GM18907 (cell line): Measurements from ENCODE around the gene ZNF516.

Experiments used
- ATAC-seq: cut with Tn5 transposase; IDR thresholded peaks from one replicate; pipeline ENCODE4 v1.9.1; 2021; ENCODE audit warnings: mild to moderate bottlenecking, moderate library complexity; ENCODE audit not compliant: unreplicated experiment

ZNF516 gene

GRCh38 chr18:76368976-76369375 lies 126.1 kb downstream of the ZNF516 start:
- ATAC-seq, result no peak

DNA sequence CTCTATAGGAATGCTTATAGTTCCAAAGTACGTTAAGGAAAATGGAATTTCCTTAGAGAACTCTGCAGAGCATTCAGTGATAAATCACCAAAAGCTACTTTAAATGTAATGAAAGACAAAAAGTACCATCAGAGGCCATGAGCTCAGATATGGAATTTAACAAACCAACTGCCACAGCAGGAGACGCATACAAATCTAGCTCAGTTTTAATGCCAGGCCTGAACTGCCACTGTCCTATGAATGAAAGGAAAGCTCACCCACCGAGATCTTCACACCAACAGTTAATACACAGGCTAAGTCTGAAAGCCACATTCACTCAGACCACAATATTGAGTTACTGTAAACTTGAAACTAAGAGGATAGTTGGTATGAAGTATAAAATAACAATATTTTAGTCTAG lies 126.8 kb downstream of the ZNF516 start:
- no peak for ATAC-seq

DNA sequence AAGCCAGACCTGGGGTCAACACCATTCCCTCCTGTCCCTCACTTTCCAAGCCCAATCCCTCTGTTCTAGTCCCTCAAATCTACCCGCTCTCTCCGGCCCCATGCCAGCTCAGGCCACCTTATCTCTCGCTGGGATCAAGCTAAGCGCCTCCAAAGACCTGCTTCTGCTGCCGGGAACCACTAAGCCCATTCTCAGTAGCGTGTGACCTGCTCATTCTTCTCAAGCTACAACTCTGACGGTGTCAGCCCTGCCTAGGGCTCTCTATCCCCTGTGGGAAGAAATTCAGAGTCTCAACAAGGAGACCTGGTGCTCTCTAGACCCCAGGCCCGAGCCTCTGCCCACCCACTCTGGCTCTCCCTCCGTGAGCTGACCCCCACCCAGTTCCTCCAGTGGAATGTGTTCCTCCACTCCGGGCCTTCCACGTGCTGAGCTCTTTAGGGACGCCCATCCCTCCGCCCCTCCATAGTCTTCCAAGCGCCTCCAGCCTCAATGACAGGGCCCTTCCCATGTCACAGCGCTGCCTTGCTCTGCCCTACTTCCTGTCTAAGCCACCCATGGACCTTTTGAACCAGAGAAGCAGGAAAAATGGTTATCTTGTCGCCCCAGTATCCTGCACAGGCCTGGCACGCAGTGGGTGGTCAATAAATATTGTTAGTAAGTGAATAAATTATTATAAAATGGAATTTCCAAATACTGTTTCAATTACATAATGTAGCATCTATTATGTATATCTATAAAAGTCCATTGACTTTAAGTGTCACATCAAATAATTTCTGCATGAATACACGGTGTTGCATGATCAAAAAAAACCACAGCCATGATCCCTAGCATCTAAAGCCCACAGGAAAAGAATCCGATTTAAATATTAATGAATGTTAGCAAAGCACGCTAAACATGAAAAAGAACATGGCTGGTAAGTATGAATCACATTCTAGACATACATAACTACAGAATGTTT lies 127.6 kb downstream of the ZNF516 start:
- ATAC-seq, result no peak

DNA sequence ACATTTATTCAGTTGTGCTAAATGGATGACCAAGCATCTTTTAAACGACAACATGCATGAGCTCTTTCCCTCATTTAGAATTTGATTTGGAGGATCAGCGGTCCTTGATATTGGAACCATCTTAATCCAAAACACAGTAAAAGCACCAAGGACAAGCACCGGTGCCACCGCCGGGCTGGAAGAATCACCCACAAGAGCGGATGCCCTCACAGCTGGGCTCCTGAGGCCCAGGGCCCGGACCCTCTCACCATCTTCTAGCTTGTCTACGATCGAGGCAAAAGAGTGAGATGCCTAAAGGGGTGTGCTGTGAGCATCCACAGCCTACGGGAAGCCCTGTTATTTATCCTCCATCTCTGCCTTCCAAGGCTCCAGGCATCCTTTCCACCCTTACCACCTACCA lies 129.5 kb downstream of the ZNF516 start:
- no peak for ATAC-seq

- ATAC-seq, result peak; percentile 87
Observed at GRCh38 chr18:76364282-76365259, 130.5 kb downstream of the ZNF516 start.

DNA sequence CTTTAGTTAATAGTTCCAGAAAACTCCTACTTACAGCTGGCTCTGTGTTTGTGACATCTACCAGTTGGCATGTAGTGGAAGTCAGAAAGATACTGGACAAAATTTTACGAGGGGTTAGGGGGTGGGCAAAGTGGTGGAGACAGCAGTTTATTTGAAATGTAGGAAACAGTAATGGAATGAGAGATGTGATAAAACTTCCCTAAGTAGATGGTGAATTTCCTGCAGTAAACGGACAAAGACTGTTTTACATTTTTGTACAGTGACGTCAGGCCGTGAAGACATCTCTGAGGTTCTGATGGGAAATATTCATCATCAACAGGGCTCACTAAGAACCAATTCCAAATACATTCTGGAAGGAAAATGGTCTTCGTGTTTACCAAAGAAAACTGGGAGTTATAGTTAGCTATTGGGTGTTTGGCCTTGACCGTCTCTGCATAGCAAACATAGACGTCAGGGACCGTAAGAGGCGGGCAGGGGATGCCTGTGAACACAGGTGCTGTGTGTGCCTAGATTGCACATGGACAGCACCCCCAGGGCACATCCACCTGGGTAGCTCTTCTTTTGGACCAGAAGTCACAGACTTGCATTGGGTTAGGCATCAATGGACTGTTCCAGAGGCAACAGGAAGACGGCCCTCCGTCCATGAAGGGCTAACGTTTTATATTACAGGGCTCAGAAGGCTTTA lies 131.5 kb downstream of the ZNF516 start:
- no peak for ATAC-seq

DNA sequence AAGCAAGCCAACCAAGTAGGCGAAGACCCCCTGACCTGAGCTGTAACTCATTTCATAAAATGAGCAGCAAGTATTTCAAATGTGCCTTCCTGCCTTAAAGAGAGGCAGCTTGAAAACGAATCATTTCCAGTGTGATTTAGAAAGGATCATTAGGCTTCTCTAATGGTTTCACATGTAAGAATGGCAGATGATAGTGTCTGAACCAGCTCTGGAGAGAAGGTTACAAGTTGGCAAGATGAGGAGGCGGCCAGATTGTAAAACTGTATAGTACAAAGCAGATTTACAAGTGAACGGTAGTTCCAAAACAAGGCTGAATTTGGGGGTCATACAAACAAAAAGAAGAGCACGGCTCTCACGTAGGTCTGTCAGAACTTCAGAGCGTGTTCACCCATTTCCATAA lies 132.4 kb downstream of the ZNF516 start:
- no peak for ATAC-seq

- ATAC-seq, result no peak
Observed at GRCh38 chr18:76361219-76361618, 133.8 kb downstream of the ZNF516 start.

GRCh38 chr18:76359909-76360308 lies 135.1 kb downstream of the ZNF516 start:
- ATAC-seq, result no peak

- no peak for ATAC-seq
Observed at GRCh38 chr18:76358774-76359173, 136.3 kb downstream of the ZNF516 start.

DNA sequence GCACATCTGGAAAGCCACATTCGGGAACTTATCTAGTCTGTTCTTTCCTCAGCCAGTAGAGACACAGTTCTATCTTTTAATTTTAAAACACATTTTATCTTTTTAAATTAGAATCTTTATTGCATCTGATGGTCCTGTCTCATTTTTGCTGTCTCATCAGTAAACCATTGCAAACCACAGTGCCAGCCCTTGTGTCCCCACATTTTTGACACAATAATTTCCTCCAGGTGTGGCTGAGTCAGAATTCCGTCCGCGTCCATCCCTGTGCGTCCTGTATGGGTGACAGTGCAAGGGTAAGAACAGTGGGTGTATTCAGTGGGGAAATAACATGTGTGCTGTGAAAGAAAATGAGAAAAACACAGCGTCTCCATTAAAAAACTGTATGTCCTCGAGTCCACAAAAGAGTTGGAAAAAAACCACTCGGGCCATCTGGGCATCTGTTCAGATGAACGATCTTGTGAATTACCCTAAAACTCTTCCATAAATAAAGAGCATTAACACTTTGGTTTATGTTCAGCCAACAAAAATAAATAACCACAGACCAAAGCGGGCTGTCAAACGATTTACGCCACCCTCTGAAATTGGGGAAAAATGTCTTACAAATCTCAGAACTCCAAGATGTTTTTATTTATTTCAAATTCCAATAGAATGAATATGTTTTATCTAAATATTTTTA lies 137.3 kb downstream of the ZNF516 start:
- no peak for ATAC-seq

- no peak for ATAC-seq
Observed at GRCh38 chr18:76357174-76357573, 137.9 kb downstream of the ZNF516 start.

- no peak for ATAC-seq
Observed at GRCh38 chr18:76356666-76357065, 138.4 kb downstream of the ZNF516 start.

DNA sequence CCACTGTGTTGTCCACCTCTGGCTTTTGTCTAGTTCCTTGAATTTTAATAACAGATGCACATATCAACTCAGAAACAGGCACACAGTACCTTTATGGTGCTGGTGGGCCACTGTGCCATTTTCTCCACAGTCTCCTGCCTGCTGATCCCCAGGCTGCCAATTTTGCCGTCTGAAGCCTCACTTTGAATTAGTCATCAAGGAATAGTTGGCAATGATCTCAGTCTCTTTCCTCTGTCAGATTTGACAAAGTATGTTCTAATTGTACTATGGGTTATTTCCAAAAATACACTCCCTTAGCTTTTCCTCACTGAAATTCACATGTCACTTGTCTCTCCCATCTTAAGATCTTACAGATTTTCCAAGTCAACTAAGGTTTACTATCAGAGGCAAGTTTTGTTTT lies 140.7 kb downstream of the ZNF516 start:
- no peak for ATAC-seq

DNA sequence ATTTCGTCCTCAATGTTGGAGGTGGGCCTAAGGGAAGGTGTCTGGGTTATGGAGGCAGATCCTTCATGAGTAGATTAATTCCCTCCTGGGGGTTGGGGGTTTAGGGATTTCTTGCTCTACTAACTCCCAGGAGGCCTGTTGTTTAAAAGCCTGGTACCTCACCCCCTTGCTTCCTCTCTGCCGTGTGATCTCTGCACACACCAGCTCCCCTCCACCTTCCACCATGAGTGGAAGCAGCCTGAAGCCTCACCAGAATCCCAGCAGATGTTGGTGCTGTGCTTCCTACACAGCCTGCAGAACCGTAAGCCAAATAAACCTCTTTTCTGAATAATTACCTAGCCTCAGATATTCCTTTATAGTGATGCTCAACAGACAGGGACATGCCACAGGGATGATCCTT lies 141.5 kb downstream of the ZNF516 start:
- no peak for ATAC-seq

DNA sequence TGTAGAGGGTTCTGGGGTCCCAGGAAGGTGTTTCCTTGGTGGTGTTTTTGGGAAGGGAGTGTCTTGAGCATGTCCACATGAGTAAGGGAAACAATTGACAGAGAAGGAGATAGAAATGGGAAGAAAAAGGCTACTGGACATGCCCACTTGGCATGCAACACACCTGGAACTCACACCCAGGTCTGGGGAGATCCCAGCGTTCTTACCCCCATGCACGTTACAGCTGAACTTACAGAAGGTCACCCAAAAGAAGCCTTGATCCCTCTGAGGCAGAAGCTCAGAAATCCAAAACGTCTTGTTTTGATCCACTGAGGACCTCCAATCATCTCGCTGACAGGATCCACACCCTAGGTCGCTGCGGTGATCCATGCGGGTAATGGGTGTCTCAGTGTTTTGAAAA lies 142.0 kb downstream of the ZNF516 start:
- ATAC-seq, result no peak

- ATAC-seq, result no peak
Observed at GRCh38 chr18:76351961-76352581, 143.0 kb downstream of the ZNF516 start.

- ATAC-seq, result no peak
Observed at GRCh38 chr18:76350134-76351025, 144.7 kb downstream of the ZNF516 start.
